ENCODE measurements around the gene RFX4. TPM values are rescaled to one million over a fixed set of nuclear protein-coding genes. Genes with fewer than 3 reads are reported as not detected.

Gene RFX4
- total RNA-seq, 1 experiment from 2014 or later = not detected

GRCh38 chr12:106646472-106646871 lies 63.7 kb downstream of the RFX4 start:
- Histone ChIP-seq H3K4me1 (ENCODE audit: insufficient read depth, low read length, poor library complexity, severe bottlenecking) (peaks cover 4% of the 10 kb centered on the region), H3K36me3 (ENCODE audit: insufficient read depth, low read length, poor library complexity, severe bottlenecking) (no peaks in the 10 kb centered on the region), H3K4me3 (ENCODE audit: low read depth, low read length, poor library complexity, severe bottlenecking) (no peak overlapping the region), H3K9me3 (ENCODE audit: low read depth, low read length, poor library complexity, severe bottlenecking) (no peaks in the 10 kb centered on the region), H3K27me3 (replicated peaks; ENCODE audit: insufficient read depth, low read depth, low read length, poor library complexity) (no peaks in the 10 kb centered on the region), H3K27ac (ENCODE audit: low read depth, low read length, poor library complexity, severe bottlenecking) (no peak overlapping the region)
- TF ChIP-seq EZH2 (IDR thresholded peaks at IDR 0.05; ENCODE audit: borderline replicate concordance, low read depth, low read length, poor library complexity, severe bottlenecking) (no peak), CTCF (conservative IDR thresholded peaks at IDR 0.05; ENCODE audit: low read depth, low read length) (no peak)
- no peak for DNase-seq (ENCODE audit: low spot score)
- no TSS peak for BruUV-seq (replicated peaks)
- ChIA-PET POLR2A (ENCODE audit: low non-redundant PET) (no interaction called here), CTCF (no interaction called here)
- intact Hi-C loops (cut with micrococcal nuclease; ENCODE audit: unreplicated experiment) = no loop called here

DNA sequence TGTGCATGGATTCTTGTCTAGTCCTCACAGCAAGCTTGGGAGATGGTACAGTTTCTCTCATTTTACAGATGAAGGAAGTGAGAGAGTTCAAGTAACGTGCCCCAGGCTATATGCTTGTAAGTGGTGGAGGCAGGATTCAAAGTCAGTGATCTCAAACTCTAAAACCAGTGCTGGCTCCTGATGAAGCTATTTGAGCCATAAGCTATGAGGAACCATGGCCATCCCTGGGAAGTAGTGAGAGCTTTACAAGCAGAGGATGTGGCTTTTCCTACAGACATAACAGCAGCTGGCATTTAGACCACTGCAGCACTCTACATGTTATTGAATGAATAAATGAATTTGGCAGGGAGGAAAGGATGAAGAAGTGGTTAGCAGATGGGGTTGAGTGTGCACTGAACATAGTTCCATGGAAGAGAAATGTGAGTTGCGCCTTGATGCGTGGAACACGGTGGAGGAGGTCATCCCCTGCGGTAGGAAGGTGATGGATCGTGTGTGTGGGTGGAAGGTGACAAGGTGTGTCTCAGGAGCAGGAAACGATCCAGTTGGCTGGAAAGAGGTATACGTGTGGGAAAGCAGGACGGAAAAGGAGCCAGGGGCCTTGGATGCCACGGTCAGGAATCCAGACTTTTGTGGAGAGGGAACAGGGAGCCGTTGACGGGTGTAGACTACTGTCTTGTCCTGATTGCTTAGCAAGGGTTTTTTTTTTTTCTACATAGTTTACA lies 65.2 kb downstream of the RFX4 start:
- ChIA-PET POLR2A (ENCODE audit: low non-redundant PET) (no interaction called here), CTCF (no interaction called here)
- Histone ChIP-seq H3K36me3 (ENCODE audit: insufficient read depth, low read length, poor library complexity, severe bottlenecking) (no peaks in the 10 kb centered on the region), H3K27ac (ENCODE audit: low read depth, low read length, poor library complexity, severe bottlenecking) (no peak overlapping the region), H3K4me1 (ENCODE audit: insufficient read depth, low read length, poor library complexity, severe bottlenecking) (peaks cover 4% of the 10 kb centered on the region), H3K4me3 (ENCODE audit: low read depth, low read length, poor library complexity, severe bottlenecking) (no peak overlapping the region), H3K27me3 (replicated peaks; ENCODE audit: insufficient read depth, low read depth, low read length, poor library complexity) (no peaks in the 10 kb centered on the region), H3K9me3 (ENCODE audit: low read depth, low read length, poor library complexity, severe bottlenecking) (no peaks in the 10 kb centered on the region)
- BruUV-seq (replicated peaks) = no TSS peak
- TF ChIP-seq CTCF (conservative IDR thresholded peaks at IDR 0.05; ENCODE audit: low read depth, low read length) (no peak), EZH2 (IDR thresholded peaks at IDR 0.05; ENCODE audit: borderline replicate concordance, low read depth, low read length, poor library complexity, severe bottlenecking) (no peak)
- intact Hi-C loops (cut with micrococcal nuclease; ENCODE audit: unreplicated experiment) = no loop called here
- DNase-seq (ENCODE audit: low spot score) = no peak

- Histone ChIP-seq H3K36me3 (ENCODE audit: insufficient read depth, low read length, poor library complexity, severe bottlenecking) (no peaks in the 10 kb centered on the region), H3K9me3 (ENCODE audit: low read depth, low read length, poor library complexity, severe bottlenecking) (no peaks in the 10 kb centered on the region), H3K4me1 (ENCODE audit: insufficient read depth, low read length, poor library complexity, severe bottlenecking) (peaks cover 4% of the 10 kb centered on the region), H3K27me3 (replicated peaks; ENCODE audit: insufficient read depth, low read depth, low read length, poor library complexity) (no peaks in the 10 kb centered on the region), H3K4me3 (ENCODE audit: low read depth, low read length, poor library complexity, severe bottlenecking) (no peak overlapping the region), H3K27ac (ENCODE audit: low read depth, low read length, poor library complexity, severe bottlenecking) (no peak overlapping the region)
- no peak for DNase-seq (ENCODE audit: low spot score)
- intact Hi-C loops (cut with micrococcal nuclease; ENCODE audit: unreplicated experiment) = no loop called here
- CTCF ChIA-PET = no interaction called here
- TF ChIP-seq EZH2 (IDR thresholded peaks at IDR 0.05; ENCODE audit: borderline replicate concordance, low read depth, low read length, poor library complexity, severe bottlenecking) (no peak), CTCF (conservative IDR thresholded peaks at IDR 0.05; ENCODE audit: low read depth, low read length) (no peak)
- no TSS peak for BruUV-seq (replicated peaks)
- POLR2A ChIA-PET (ENCODE audit: low non-redundant PET) = no interaction called here
These were observed 65.9 kb downstream of the RFX4 start for GRCh38 chr12:106648736-106649135.

Data from A673 (cell line).